Peyer's patch (tissue), 4 donors: ENCODE data around the gene NSMCE4A.

Experiments used
- POLR2A ChIP-seq, 2 donors: fragments of 450-650 bp; IDR thresholded peaks; one replicate each; pipeline ENCODE4 v1.5.1; 2017; ENCODE audit warnings: antibody characterized with exemption in 2 of 2, mild to moderate bottlenecking in 2 of 2, moderate library complexity in 2 of 2
- TF ChIP-seq, protein P1 (sequence below), 6 experiments: fragments of 450-650 bp in 4 of 6; fragments of 200-600 bp in 2 of 6; sonication (generic) in 1 of 6; IDR thresholded peaks; one replicate each; pipeline ENCODE4 v1.5.1; 2017 to 2019; ENCODE audit warnings: antibody characterized with exemption in 6 of 6, mild to moderate bottlenecking in 3 of 6, moderate library complexity in 1 of 6

- TF ChIP-seq POLR2A (IDR thresholded peaks at IDR 0.05): peak; percentile 57 to 58
- TF ChIP-seq, protein P1, sequence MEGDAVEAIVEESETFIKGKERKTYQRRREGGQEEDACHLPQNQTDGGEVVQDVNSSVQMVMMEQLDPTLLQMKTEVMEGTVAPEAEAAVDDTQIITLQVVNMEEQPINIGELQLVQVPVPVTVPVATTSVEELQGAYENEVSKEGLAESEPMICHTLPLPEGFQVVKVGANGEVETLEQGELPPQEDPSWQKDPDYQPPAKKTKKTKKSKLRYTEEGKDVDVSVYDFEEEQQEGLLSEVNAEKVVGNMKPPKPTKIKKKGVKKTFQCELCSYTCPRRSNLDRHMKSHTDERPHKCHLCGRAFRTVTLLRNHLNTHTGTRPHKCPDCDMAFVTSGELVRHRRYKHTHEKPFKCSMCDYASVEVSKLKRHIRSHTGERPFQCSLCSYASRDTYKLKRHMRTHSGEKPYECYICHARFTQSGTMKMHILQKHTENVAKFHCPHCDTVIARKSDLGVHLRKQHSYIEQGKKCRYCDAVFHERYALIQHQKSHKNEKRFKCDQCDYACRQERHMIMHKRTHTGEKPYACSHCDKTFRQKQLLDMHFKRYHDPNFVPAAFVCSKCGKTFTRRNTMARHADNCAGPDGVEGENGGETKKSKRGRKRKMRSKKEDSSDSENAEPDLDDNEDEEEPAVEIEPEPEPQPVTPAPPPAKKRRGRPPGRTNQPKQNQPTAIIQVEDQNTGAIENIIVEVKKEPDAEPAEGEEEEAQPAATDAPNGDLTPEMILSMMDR (IDR thresholded peaks at IDR 0.05): peak in 4 of 6 experiments; percentile 11 to 80 (median 70)
Observed at GRCh38 chr10:121974535-121975294, at the start of gene NSMCE4A.
